NCI-H1417 treated with DMSO at 0.1 percent for 48 hours (cell line): ENCODE measurements around the gene SORCS2.
"Not testable (repeated sequence)": the region's sequence is repeated elsewhere in the genome, so short reads cannot be mapped to it uniquely, and the experiment has no call there.

Source experiments
- DNase-seq: peaks from one replicate; lab custom pipeline; 2025; lab: John Stamatoyannopoulos, UW

The SORCS2 gene

DNA sequence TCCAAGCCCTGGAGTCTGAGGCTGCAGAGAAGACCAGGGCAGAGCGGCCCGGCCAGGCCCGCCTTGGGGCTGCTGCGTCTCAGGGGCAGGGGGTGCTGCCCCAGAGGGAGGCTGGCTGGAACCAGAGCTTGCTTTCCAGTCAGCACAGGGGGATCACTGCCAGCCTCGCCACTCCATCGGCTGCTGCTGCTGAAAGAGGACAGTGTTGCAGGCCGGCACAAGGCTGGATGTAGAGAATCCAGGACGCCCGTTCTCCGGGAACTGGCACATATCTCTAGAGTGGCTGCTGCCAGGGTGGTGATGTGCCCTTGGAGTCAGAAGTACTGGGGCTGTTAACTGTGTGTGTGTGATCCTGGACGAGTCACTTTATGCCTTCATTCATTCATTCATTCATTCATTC, 31.9 kb upstream of the SORCS2 start:
- DNase-seq: no peak

DNA sequence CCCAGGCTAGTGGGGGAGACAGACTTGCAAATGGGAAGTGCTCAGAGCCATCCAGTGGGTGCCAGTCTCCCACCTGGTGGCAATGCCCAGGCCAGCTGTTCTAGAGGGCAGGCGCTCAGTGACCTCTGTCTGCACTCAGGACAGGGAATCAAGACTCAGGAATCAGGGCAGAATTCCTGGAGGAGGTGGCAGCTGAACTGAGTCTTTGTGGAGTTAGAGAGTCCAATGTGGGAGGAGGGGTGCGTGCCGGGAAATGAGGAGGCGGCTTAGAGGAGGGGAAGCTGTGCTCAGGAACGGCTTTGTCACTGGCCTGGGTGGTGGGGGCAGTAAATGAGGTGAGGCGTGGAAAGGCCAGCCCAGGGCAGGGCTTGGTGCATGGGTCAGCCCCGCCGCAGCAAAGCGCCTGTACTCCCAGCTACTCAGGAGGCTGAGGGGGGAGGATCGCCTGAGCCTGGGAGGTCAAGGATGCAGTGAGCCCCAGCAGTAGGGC, 31.3 kb upstream of the SORCS2 start:
- no peak for DNase-seq

GRCh38 chr4:7161721-7162214, 30.6 kb upstream of the SORCS2 start:
- no peak for DNase-seq

- DNase-seq: not testable (repeated sequence)
Measured at GRCh38 chr4:7165056-7165873, 27.1 kb upstream of the SORCS2 start.

GRCh38 chr4:7165874-7166201, 26.5 kb upstream of the SORCS2 start:
- DNase-seq: no peak

DNA sequence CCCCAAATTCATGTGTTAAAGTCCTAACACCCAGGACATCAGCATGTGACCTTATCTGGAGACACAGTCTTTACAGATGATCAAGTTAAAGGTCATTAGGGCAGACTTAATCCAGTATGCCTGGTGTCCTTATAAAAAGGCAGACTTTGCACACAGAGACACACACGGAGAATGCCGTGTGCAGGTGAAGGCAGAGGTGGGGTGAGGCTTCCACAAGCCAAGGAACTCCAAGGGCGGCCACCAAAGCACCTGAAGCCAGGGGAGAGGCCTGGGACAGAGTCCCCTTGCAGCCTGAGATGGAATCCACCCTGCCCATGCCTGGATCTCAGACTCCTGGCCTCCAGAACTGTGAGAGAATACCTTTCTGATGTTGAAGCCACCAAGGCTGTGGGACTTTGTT, 26.1 kb upstream of the SORCS2 start:
- DNase-seq: no peak

- DNase-seq: no peak
Measured at GRCh38 chr4:7166981-7167700, 25.2 kb upstream of the SORCS2 start.

- DNase-seq: no peak
Measured at GRCh38 chr4:7167706-7168105, 24.6 kb upstream of the SORCS2 start.

GRCh38 chr4:7168106-7168505, 24.2 kb upstream of the SORCS2 start:
- DNase-seq: no peak

DNA sequence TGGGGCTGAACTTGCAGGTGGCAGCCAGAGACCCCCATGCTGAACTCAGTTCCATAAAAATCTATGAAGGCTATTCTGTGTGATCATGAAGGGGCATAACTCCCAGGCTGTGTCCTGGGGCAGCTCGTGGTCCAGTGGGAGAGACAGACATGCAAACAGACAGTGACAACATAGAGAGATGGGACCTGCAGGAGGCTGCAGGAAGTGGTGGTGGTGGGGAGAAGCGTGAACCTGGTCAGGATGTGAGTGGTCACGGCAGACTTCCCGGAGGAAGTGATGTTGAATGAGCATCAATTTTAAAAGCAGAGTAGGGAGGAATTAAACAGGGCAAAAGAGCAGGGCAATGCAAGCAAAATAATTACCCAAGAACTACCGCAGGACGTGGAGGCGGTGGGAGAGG, 23.2 kb upstream of the SORCS2 start:
- DNase-seq: no peak

DNA sequence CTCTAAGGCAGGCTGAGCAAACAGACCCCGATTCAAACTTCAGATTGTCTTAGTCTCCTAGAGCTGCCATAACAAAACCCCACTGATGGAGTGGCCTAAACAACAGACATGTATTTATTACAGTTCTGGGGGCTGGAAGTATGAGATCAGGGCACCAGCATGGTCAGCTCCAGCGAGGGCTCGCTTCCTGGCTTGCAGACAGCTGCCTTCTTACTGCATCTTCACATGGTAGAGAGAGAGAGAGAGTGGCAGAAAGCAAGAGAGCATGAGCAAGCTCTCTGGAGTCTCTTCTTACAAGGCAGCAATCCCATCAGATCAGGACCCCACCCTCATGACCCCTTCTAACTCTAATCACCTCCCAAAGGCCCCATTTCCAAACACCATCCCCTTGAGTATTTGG, 22.3 kb upstream of the SORCS2 start:
- no peak for DNase-seq

- no peak for DNase-seq
Measured at GRCh38 chr4:7171191-7171900, 21.0 kb upstream of the SORCS2 start.

GRCh38 chr4:7172508-7172907, 19.8 kb upstream of the SORCS2 start:
- no peak for DNase-seq

DNA sequence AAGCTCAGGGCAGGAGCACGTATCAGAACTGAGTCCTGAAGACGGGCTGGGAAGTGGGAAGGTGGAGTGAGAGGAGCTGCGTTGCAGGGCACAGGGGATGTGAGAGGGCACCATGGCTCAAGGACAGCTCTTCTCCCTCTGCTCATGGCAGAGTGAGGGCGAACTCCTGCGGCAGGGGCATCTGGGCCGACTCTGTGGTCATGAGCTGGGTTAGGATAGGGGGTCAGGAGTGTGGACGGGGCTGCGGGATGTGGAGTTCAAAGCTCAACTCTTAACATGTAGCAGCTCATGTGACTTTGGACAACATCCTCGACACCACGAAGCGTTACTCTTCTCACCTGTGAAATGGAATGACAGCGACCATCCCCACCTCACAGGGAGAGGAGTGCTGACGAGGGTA, 19.4 kb upstream of the SORCS2 start:
- no peak for DNase-seq

DNA sequence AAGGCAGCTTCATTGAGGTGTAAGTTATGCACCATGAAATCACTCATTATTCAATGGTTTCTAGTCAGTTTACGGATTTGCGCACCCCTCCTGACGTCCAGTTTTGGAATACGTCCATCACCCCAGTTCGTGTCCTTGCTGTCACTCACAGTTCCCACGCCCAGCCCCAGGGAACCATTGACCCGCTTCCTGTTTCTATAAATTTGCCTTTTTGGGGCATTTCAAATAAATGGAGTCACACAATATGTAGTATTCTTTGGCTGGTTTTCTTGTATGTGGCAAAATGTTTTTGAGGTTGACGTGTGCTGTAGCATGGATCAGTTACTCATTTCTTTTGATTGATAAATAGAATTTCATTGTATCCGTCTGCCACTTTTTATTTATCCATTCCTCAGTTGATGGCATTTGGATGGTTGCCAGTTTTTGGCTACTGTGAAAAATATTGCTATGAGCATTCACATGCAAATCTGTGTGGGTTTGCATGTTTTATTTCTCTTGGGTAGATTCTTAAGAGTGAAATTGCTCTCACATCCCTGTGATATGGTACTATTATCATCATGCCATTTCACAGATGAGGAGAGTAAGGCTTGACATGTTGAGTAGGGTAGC, 18.4 kb upstream of the SORCS2 start:
- no peak for DNase-seq

DNA sequence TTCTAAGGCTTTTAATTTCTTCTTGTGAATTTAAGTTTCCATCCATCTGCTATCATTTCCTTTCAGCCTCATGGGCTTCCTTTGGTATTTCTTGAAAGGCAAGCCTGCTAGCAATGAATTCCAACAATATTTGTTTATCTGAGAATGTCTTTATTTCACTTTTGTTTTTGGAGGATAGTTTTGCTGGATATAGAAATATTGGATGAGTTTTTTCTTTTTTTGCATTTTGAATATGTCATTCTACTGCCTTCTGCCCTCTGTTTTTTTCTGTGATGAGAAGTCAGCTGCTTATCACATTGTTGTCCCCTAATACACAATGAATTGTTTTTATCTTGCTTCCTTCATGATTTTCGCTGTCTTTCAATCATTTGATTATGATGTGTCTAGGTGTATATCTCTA, 13.2 kb upstream of the SORCS2 start:
- DNase-seq: no peak

DNA sequence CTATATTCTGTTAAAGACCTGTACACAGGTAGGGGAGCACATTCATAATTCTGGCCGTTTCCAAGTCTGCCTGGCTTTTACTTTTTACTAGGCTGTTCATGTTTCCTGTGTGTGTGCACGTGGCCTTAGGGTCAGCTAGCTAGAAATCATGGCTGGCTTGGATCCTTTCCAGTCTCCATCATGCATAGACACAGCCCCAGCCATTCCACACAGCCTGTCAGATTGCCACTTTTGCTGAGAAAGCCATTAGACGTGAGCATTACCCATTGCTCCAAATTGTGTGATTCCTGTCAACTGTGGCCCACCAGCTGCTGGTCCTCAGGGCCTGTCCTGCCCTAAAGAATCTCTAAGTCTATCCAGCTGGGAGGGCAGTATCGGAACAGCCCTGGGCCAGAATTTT, 11.4 kb upstream of the SORCS2 start:
- DNase-seq: no peak

GRCh38 chr4:7182616-7183015, 9.7 kb upstream of the SORCS2 start:
- no peak for DNase-seq

DNA sequence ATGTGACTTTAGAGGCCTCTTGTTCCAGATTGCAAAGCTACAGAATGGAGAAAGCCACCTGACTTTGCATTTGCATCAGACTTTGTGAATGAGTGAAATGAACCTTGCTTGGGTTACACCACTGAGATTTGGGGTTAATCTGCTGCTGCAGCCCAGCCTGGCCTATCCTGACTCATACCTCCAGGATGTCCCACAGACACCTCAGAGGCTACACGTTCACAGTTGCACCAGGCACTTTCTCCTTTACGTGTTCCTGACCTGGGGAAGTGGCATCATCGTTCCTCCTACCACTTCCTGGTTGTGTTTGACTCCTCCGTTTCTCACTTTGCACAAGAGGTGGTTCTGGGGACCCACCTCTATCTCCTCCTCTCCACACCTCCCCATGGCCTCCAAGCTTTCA, 9.2 kb upstream of the SORCS2 start:
- DNase-seq: no peak

DNA sequence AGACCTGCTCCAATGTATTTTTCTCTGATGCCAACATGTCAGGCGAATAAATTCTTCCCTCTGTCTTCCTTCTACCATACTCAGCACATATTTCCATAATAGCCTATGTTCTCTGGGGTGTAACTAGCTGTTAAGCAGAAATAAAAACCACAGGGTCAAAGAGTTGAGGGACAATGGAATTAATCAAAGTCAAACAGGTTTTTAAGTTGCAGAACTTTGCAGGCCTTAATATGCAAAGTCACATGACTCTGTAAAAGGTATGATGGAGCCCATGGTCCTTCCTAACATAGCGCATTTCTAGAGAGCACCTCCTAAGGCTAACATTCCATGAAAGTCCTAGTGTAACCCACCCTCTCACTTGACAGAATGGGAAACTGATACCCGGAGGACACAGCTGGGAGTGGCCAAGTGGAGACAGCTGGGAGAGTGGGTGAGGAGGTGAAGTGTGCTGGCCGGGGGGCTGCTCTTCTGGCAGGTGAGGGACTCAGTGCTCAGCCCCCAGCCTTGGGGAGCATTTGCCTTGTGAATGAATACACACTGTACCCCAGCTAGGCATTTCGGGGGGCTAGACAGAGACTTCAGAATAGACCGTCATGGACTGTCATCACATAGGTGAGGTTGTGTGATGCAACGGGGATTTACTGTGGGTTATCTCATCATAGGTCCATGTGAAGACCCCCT, 8.4 kb upstream of the SORCS2 start:
- DNase-seq: no peak

DNA sequence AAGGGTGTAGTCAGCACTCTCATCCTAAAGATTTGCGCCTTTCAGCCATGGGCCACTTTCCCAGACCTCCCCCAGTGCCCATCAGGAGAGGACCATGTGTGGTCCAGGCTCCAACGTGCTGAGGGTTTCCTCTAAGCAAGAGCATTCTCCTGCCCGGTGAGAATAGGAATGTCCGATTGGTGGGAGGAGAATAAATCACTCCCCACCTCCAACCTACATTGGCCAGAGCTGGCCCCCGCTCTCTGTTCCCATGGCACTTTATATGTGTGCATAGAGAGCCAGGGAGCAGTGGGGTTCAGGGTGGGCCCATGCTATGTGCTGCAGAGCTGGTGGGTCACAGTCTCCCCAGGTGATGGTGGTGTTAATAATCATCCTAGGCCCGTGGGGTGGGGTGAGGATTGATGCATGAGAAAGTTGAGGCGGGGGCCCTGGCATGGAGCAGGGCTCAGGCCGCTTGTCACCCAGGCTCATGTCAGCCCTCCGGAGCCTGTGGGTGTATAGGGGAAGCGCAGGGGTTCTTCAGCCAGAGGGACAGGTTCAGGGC, 6.8 kb upstream of the SORCS2 start:
- DNase-seq: no peak
